ENCODE measurements around the gene COL16A1.
"Not testable (repeated sequence)": the region's sequence is repeated elsewhere in the genome, so short reads cannot be mapped to it uniquely, and the experiment has no call there.

The COL16A1 gene

GRCh38 chr1:31707711-31708110 is 3.9 kb upstream of the COL16A1 start:
- ChIA-PET CTCF (no interaction called here), POLR2A (no interaction called here)
- no peak for DNase-seq (ENCODE audit: extremely low spot score)
- TF ChIP-seq, protein P1, sequence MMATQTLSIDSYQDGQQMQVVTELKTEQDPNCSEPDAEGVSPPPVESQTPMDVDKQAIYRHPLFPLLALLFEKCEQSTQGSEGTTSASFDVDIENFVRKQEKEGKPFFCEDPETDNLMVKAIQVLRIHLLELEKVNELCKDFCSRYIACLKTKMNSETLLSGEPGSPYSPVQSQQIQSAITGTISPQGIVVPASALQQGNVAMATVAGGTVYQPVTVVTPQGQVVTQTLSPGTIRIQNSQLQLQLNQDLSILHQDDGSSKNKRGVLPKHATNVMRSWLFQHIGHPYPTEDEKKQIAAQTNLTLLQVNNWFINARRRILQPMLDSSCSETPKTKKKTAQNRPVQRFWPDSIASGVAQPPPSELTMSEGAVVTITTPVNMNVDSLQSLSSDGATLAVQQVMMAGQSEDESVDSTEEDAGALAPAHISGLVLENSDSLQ (IDR thresholded peaks at IDR 0.05): no peak
- TF ChIP-seq SUZ12 (IDR thresholded peaks at IDR 0.05) (no peak), SP1 (IDR thresholded peaks at IDR 0.05) (no peak), L3MBTL2 (conservative IDR thresholded peaks at IDR 0.05) (no peak), ZNF384 (IDR thresholded peaks at IDR 0.05) (no peak), CTBP1 (IDR thresholded peaks at IDR 0.05; ENCODE audit: borderline replicate concordance) (no peak), ELF4 (IDR thresholded peaks at IDR 0.05) (no peak)

DNA sequence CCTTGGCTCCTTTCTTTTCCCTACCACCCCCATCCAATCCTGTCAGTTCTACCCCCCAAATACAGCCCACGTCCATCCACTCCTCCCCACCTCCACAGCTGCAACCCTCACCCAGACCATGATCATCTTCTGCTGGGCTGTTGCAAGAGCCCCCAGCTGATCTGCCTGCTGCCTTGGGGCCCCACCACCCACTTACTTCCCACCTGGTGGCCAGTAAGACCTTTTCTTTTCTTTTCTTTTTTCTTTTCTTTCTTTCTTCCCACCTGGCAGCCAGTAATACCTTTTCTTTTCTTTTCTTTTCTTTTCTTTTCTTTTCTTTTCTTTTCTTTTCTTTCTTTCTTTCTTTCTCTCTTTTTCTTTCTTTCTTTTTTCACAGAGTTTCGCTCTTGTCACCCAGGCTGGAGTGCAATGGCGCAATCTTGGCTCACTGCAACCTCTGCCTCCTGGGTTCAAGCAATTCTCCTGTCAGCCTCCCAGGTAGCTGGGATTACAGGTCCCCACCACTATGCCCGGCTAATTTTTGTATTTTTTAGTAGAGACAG is 3.3 kb upstream of the COL16A1 start:
- POLR2A ChIA-PET; CTCF ChIA-PET; DNase-seq (ENCODE audit: extremely low spot score): not testable (repeated sequence)

- TF ChIP-seq LEF1 (IDR thresholded peaks at IDR 0.05; ENCODE audit: borderline replicate concordance) (no peak), ELF4 (IDR thresholded peaks at IDR 0.05) (no peak), L3MBTL2 (conservative IDR thresholded peaks at IDR 0.05) (no peak), FOXM1 (IDR thresholded peaks at IDR 0.05; ENCODE audit: borderline replicate concordance) (no peak)
- TF ChIP-seq, protein P1 (IDR thresholded peaks at IDR 0.05): no peak
- DNase-seq (ENCODE audit: extremely low spot score): no peak
- CTCF ChIA-PET: no interaction called here
- POLR2A ChIA-PET: no interaction called here
Measured at GRCh38 chr1:31706384-31707058, 2.7 kb upstream of the COL16A1 start.

GRCh38 chr1:31705080-31705866 is 1.5 kb upstream of the COL16A1 start:
- ChIA-PET CTCF (interaction anchor here (0.6 to 3.1 kb wide), 10 partner anchors 9 to 83 kb away, joined by 3 to 14 read pairs (median 4); no protein-coding TSS in a partner anchor), POLR2A (interaction anchor here (1.0 to 1.9 kb wide), 2 partner anchors 10 to 54 kb away, joined by 4 to 20 read pairs; no protein-coding TSS in a partner anchor)
- TF ChIP-seq NFRKB (IDR thresholded peaks at IDR 0.05): no peak
- TF ChIP-seq ARNT (IDR thresholded peaks at IDR 0.05): no peak
- peak; percentile 65 for TF ChIP-seq L3MBTL2 (conservative IDR thresholded peaks at IDR 0.05)
- 0 out of 2 replicates have a peak, but pooled peaks have one; percentile 38 for TF ChIP-seq FOXM1 (IDR thresholded peaks at IDR 0.05; ENCODE audit: borderline replicate concordance)
- peak; percentile 69 for DNase-seq (ENCODE audit: extremely low spot score)

- ChIA-PET POLR2A (interaction anchor here (0.6 to 1.9 kb wide), 3 partner anchors 10 to 55 kb away, joined by 3 to 20 read pairs (median 4); no protein-coding TSS in a partner anchor), CTCF (interaction anchor here (0.8 to 3.1 kb wide), 9 partner anchors 9 to 84 kb away, joined by 3 to 14 read pairs (median 4); no protein-coding TSS in a partner anchor)
- TF ChIP-seq, protein P1 (IDR thresholded peaks at IDR 0.05): no peak
- TF ChIP-seq FOXA1 (IDR thresholded peaks at IDR 0.05): no peak
- no peak for TF ChIP-seq ELF4 (IDR thresholded peaks at IDR 0.05)
- TF ChIP-seq BHLHE40 (IDR thresholded peaks at IDR 0.05; ENCODE audit: borderline replicate concordance): no peak
- TF ChIP-seq TARDBP (IDR thresholded peaks at IDR 0.05): no peak
- no peak for TF ChIP-seq LEF1 (IDR thresholded peaks at IDR 0.05; ENCODE audit: borderline replicate concordance)
- no peak for TF ChIP-seq HDGF (IDR thresholded peaks at IDR 0.05; ENCODE audit: borderline replicate concordance)
- TF ChIP-seq CTBP1 (IDR thresholded peaks at IDR 0.05; ENCODE audit: borderline replicate concordance): no peak
- TF ChIP-seq ZNF384 (IDR thresholded peaks at IDR 0.05): no peak
- no peak for TF ChIP-seq ARNT (IDR thresholded peaks at IDR 0.05)
- no peak for TF ChIP-seq SP1 (IDR thresholded peaks at IDR 0.05)
- no peak for TF ChIP-seq FOXK2 (IDR thresholded peaks at IDR 0.05)
- no peak for TF ChIP-seq SUZ12 (IDR thresholded peaks at IDR 0.05)
- TF ChIP-seq NFRKB (IDR thresholded peaks at IDR 0.05): no peak
- DNase-seq (ENCODE audit: extremely low spot score): no peak
Measured at GRCh38 chr1:31704271-31705079, 658 bp upstream of the COL16A1 start.

DNA sequence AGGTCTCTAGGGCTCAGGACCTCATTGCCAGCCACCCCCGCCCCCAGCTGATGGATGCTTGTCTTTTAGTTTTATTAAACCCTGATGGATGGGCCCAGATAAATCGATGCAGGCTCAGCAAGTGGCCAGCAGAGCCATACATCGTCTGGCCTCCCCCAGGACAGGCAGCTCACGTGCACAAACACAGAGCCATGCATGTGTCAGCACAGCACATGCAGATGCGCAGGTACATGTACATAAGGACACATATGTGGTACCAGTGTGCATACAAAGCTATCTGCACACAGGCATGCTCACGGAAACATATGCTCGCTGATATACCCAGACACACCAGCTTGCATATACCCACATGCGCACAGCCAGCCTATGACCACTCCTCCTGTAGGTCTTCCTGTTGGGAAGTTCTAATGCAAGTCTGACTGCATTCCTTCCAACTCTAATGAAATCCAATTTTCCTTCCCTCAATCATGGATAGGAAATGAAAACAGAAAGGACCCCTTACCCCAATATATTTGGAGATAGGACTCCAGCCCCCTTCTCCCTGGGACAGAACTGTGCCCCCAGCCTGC is 897 bp downstream of the COL16A1 start:
- TF ChIP-seq FOXM1 (IDR thresholded peaks at IDR 0.05; ENCODE audit: borderline replicate concordance) (no peak), FOXA1 (IDR thresholded peaks at IDR 0.05) (no peak), BHLHE40 (IDR thresholded peaks at IDR 0.05; ENCODE audit: borderline replicate concordance) (no peak), FOXK2 (IDR thresholded peaks at IDR 0.05) (no peak), LEF1 (IDR thresholded peaks at IDR 0.05; ENCODE audit: borderline replicate concordance) (no peak)
- ChIA-PET POLR2A (interaction anchor here (1.0 kb wide), 1 partner anchor 11 kb away, joined by 3 read pairs; no protein-coding TSS in a partner anchor), CTCF (interaction anchor here (2.3 to 3.1 kb wide), 2 partner anchors 11 to 38 kb away, joined by 9 to 14 read pairs; no protein-coding TSS in a partner anchor)
- DNase-seq (ENCODE audit: extremely low spot score): no peak

All from HEK293T (cell line).